IMR-90 (cell line): ENCODE measurements around the gene TSACC. TPM values are rescaled to one million over a fixed set of nuclear protein-coding genes. Genes with fewer than 3 reads are reported as not detected.
A peak's percentile ranks its signal among the peaks of the same experiment; 100 is the strongest.

Experiments
- ATAC-seq: fragments of 200-7000 bp; cut with Tn5 transposase; 2 replicates; pipeline ENCODE4 v1.9.1; 2020; ENCODE audit warnings: low read depth, mild to moderate bottlenecking, moderate library complexity
- BruUV-seq: library from RNA; stranded (reverse); fragments of 400-500 nt; replicated peaks from 2 replicates; lab custom pipeline; 2021; lab: Mats Ljungman, UMichigan
- CTCF ChIA-PET: fragments of 300-600 bp; formaldehyde crosslinking; extraction: SDS; loops from one replicate; lab custom pipeline; 2021; ENCODE audit warnings: antibody characterized with exemption; lab: Yijun Ruan, JAX
- POLR2A ChIA-PET: fragments of 300-600 bp; sonication (Branson Sonifier 250); formaldehyde crosslinking; loops from one replicate; lab custom pipeline; 2022; ENCODE audit warnings: antibody characterized with exemption; ENCODE audit not compliant: unreplicated experiment; lab: Charles Lee
- DNase-seq: peaks from one replicate; pipeline ENCODE4 v3.0.0; 2013
- H2AFZ ChIP-seq: replicated peaks from 2 replicates; pipeline ENCODE3; 2013; ENCODE audit warnings: low read length, mild to moderate bottlenecking; ENCODE audit not compliant: poor library complexity
- H2AK5ac ChIP-seq: 2 replicates; pipeline ENCODE4 v1.6.1; 2013; ENCODE audit warnings: low read depth, low read length, inconsistent platforms
- H2AK9ac ChIP-seq: replicated peaks from 2 replicates; pipeline ENCODE3; 2013; ENCODE audit warnings: mild to moderate bottlenecking, low read depth, low read length, moderate library complexity; ENCODE audit not compliant: poor library complexity
- H2BK120ac ChIP-seq: 2 replicates; pipeline ENCODE4 v1.6.1; 2013; ENCODE audit warnings: low read depth, low read length, inconsistent platforms
- H2BK15ac ChIP-seq: 3 replicates; pipeline ENCODE4 v1.6.1; 2013; ENCODE audit warnings: low read depth, low read length, inconsistent platforms
- H2BK20ac ChIP-seq: 2 replicates; pipeline ENCODE4 v1.6.1; 2013; ENCODE audit warnings: low read depth, mild to moderate bottlenecking, inconsistent platforms, low read length, moderate library complexity
- H2BK5ac ChIP-seq: 2 replicates; pipeline ENCODE4 v1.6.1; 2013; ENCODE audit warnings: mild to moderate bottlenecking, low read depth, low read length, inconsistent platforms; ENCODE audit not compliant: poor library complexity, severe bottlenecking
- H3K14ac ChIP-seq: replicated peaks from 2 replicates; pipeline ENCODE4 v1.6.1; 2013; ENCODE audit warnings: low read depth, low read length, inconsistent platforms
- H3K18ac ChIP-seq: 2 replicates; pipeline ENCODE4 v1.6.1; 2013; ENCODE audit warnings: low read depth, low read length, control low read depth
- H3K23ac ChIP-seq: 2 replicates; pipeline ENCODE4 v1.6.1; 2013; ENCODE audit warnings: low read depth, low read length, inconsistent platforms
- H3K27ac ChIP-seq: 2 replicates; pipeline ENCODE4 v1.5.1; 2013; ENCODE audit warnings: mild to moderate bottlenecking, control low read depth, low read length; ENCODE audit not compliant: insufficient read depth
- H3K27me3 ChIP-seq: 2 replicates; pipeline ENCODE4 v1.6.1; 2013; ENCODE audit warnings: low read length; ENCODE audit not compliant: control insufficient read depth, insufficient read depth
- H3K36me3 ChIP-seq: 2 replicates; pipeline ENCODE4 v1.6.1; 2013; ENCODE audit warnings: low read length, mixed read lengths; ENCODE audit not compliant: control insufficient read depth, insufficient read depth
- H3K4ac ChIP-seq: 2 replicates; pipeline ENCODE4 v1.6.1; 2013; ENCODE audit warnings: low read depth, low read length, inconsistent platforms
- H3K4me1 ChIP-seq: 2 replicates; pipeline ENCODE4 v1.6.1; 2013; ENCODE audit warnings: low read length, mixed read lengths; ENCODE audit not compliant: control insufficient read depth, insufficient read depth
- H3K4me2 ChIP-seq: 2 replicates; pipeline ENCODE4 v1.6.1; 2013; ENCODE audit warnings: low read depth, mild to moderate bottlenecking, control low read depth, low read length, moderate library complexity
- H3K4me3 ChIP-seq: 2 replicates; pipeline ENCODE4 v1.5.1; 2013; ENCODE audit warnings: low read depth, mild to moderate bottlenecking, control low read depth, low read length, moderate library complexity; ENCODE audit not compliant: insufficient read depth
- H3K56ac ChIP-seq: 2 replicates; pipeline ENCODE4 v1.6.1; 2013; ENCODE audit warnings: low read length, inconsistent platforms; ENCODE audit not compliant: insufficient read depth; ENCODE audit errors: extremely low read depth
- H3K79me1 ChIP-seq, 2 experiments: 2 replicates each; pipeline ENCODE4 v1.6.1; 2013; ENCODE audit warnings: low read length in 2 of 2, inconsistent platforms in 1 of 2, low read depth in 1 of 2
- H3K9ac ChIP-seq: 2 replicates; pipeline ENCODE4 v1.6.1; 2013; ENCODE audit warnings: low read depth, low read length, control low read depth
- H3K9me1 ChIP-seq: 2 replicates; pipeline ENCODE4 v1.6.1; 2013; ENCODE audit warnings: low read length, inconsistent platforms; ENCODE audit not compliant: insufficient read depth
- H3K9me3 ChIP-seq: 2 replicates; pipeline ENCODE4 v1.6.1; 2013; ENCODE audit warnings: low read length; ENCODE audit not compliant: control insufficient read depth, insufficient read depth
- H4K20me1 ChIP-seq: 2 replicates; pipeline ENCODE4 v1.6.1; 2013; ENCODE audit warnings: low read length, inconsistent platforms; ENCODE audit not compliant: insufficient read depth
- H4K5ac ChIP-seq: 2 replicates; pipeline ENCODE4 v1.6.1; 2013; ENCODE audit warnings: mild to moderate bottlenecking, low read depth, low read length, control low read depth
- H4K8ac ChIP-seq, 2 experiments: 2 replicates each; pipeline ENCODE4 v1.6.1; 2013; ENCODE audit warnings: low read depth in 2 of 2, low read length in 2 of 2, control low read depth in 1 of 2, inconsistent platforms in 1 of 2
- H4K91ac ChIP-seq: 2 replicates; pipeline ENCODE4 v1.6.1; 2013; ENCODE audit warnings: low read depth, low read length, inconsistent platforms; ENCODE audit not compliant: insufficient read depth
- CEBPB ChIP-seq: IDR thresholded peaks from 2 replicates; pipeline ENCODE4 v1.6.1; 2012; ENCODE audit warnings: low read depth, low read length, improper control_type of control experiment
- CTCF ChIP-seq: conservative IDR thresholded peaks from 2 replicates; pipeline ENCODE4 v1.5.1; 2012; ENCODE audit warnings: mild to moderate bottlenecking, low read depth, low read length, improper control_type of control experiment
- FOS ChIP-seq: fragments of 150-350 bp; IDR thresholded peaks from 2 replicates; pipeline ENCODE4 v1.6.1; 2016; ENCODE audit warnings: low read depth, low read length
- USF2 ChIP-seq: fragments of 150-350 bp; IDR thresholded peaks from 2 replicates; pipeline ENCODE4 v1.6.1; 2017; ENCODE audit warnings: mild to moderate bottlenecking, antibody characterized with exemption, low read length, low read depth
- WGBS, 2 experiments: methylation state at CpG; one replicate each; pipeline versions ENCODE4 v1.1.5 to v1.1.7; 2013; ENCODE audit warnings: missing lambda C conversion rate in 2 of 2; ENCODE audit not compliant: insufficient read length in 1 of 2; ENCODE audit errors: extremely low coverage in 2 of 2; 5-methylcytosine and 5-hydroxymethylcytosine counted together
- dilution Hi-C: fragments of 300-500 bp; cut with HindIII; formaldehyde crosslinking; loops from one replicate; pipeline ENCODE4 v1.14.3; 2018; ENCODE audit warnings: low sequenced_read_pairs; ENCODE audit not compliant: unreplicated experiment
- in situ Hi-C: fragments of 300-500 bp; cut with MboI; formaldehyde crosslinking; loops from 3 replicates; pipeline ENCODE4 v1.14.3; 2019; ENCODE audit warnings: low sequenced_read_pairs, inconsistent platforms, mixed read lengths
- intact Hi-C: fragments of 100-400 bp; cut with micrococcal nuclease; formaldehyde crosslinking; loops from 2 replicates; pipeline ENCODE4 v1.10.0; 2022
- polyA plus RNA-seq, 3 experiments: library from polyadenylated mRNA; depleted of rRNA; stranded (reverse); fragments of >200 nt; gene quantifications; 2 replicates each; pipeline ENCODE4 v1.2.3, GENCODE V29; 2012; ENCODE audit warnings: low replicate concordance in 1 of 3
- total RNA-seq: library from RNA; depleted of rRNA; stranded (reverse); fragments of >200 nt; gene quantifications from 2 replicates; pipeline ENCODE4 v1.2.3, GENCODE V29; 2012

TSACC gene
- total and polyA plus RNA-seq, 2 of the 4 experiments (the other 2 are of a cell fraction) = 0.75 TPM; not detected in 1

GRCh38 chr1:156384658-156385057 lies 46.3 kb downstream of the TSACC start:
- no peaks in the 10 kb centered on the region for H3K4me1 ChIP-seq
- no peaks in the 10 kb centered on the region for H3K36me3 ChIP-seq
- peaks cover 40% of the 10 kb centered on the region for H3K27me3 ChIP-seq
- H2BK120ac ChIP-seq = no peak overlapping the region
- no peak overlapping the region for H2BK15ac ChIP-seq
- dilution Hi-C loops (no loop called here), in situ Hi-C loops (loop anchor here (5.0 to 10.0 kb wide), 2 partner anchors 60 to 223 kb away; no protein-coding TSS in a partner anchor), intact Hi-C loops (loop anchor here (1.0 kb wide), 1 partner anchor 61 kb away; no protein-coding TSS in a partner anchor)
- CTCF ChIA-PET = interaction anchor here (4.3 kb wide), 1 partner anchor 61 kb away, joined by 69 read pairs; no protein-coding TSS in a partner anchor
- H2AK9ac ChIP-seq = no peak overlapping the region
- H3K14ac ChIP-seq = no peak overlapping the region
- ATAC-seq = no peak
- no peaks in the 10 kb centered on the region for H3K79me1 ChIP-seq
- H2AK5ac ChIP-seq = no peak overlapping the region
- no peak overlapping the region for H3K23ac ChIP-seq
- no peak overlapping the region for H3K4ac ChIP-seq
- no peaks in the 10 kb centered on the region for H4K20me1 ChIP-seq
- POLR2A ChIA-PET = no interaction called here
- no peaks in the 10 kb centered on the region for H3K9me3 ChIP-seq
- peaks cover 3% of the 10 kb centered on the region; the same call in 1 of the 2 replicates for H3K9me1 ChIP-seq
- H3K9ac ChIP-seq = no peak overlapping the region
- no peak overlapping the region for H4K91ac ChIP-seq
- H3K4me2 ChIP-seq = no peak overlapping the region
- TF ChIP-seq USF2 (no peak), FOS (no peak), CTCF (no peak), CEBPB (no peak)
- H3K4me3 ChIP-seq = no peak overlapping the region
- H4K8ac ChIP-seq = no peak overlapping the region
- no peak overlapping the region for H3K18ac ChIP-seq
- H2AFZ ChIP-seq = peak overlapping the region; percentile 17
- H2BK20ac ChIP-seq = no peak overlapping the region
- no peak overlapping the region for H3K56ac ChIP-seq
- no peak overlapping the region for H4K5ac ChIP-seq
- H2BK5ac ChIP-seq = no peak overlapping the region
- DNase-seq = no peak
- no TSS peak for BruUV-seq
- no CpG with 5 or more reads among the region's 5 CpGs for WGBS, 2 experiments
- no peak overlapping the region for H3K27ac ChIP-seq
